Ureter (tissue), 1 donor: ENCODE results near the gene ELF3. TPM values are rescaled to one million over a fixed set of nuclear protein-coding genes. Genes with fewer than 3 reads are reported as not detected.

Experiments
- total RNA-seq: library from RNA; stranded (reverse); gene quantifications from one replicate; pipeline ENCODE4 v1.2.4, GENCODE V29; 2023
- donor health status: DM: yes; HTN: yes; CAD: no.

The ELF3 gene
- total RNA-seq, 1 donor from 2014 or later: 1,345 TPM

Other genes starting within 250 kb of the ELF3 start
- gene IPO9, start 181.4 kb upstream of the ELF3 start, total RNA-seq: 53.6 TPM
- 11.6 TPM for gene SHISA4, start 121.7 kb upstream of the ELF3 start, total RNA-seq
- 123 TPM for gene LMOD1, start 64.0 kb upstream of the ELF3 start, total RNA-seq
- gene TIMM17A, start 55.1 kb upstream of the ELF3 start, total RNA-seq: 41.4 TPM
- gene RNPEP, start 27.9 kb upstream of the ELF3 start, total RNA-seq: 57.1 TPM
- gene GPR37L1, start 112.3 kb downstream of the ELF3 start, total RNA-seq: 0.10 TPM
- 79.5 TPM for gene ARL8A, start 134.2 kb downstream of the ELF3 start, total RNA-seq
- 4.2 TPM for gene PTPN7, start 150.0 kb downstream of the ELF3 start, total RNA-seq
- 9.2 TPM for gene LGR6, start 183.2 kb downstream of the ELF3 start, total RNA-seq